ENCODE data around the gene TSPAN14. TPM values are rescaled to one million over a fixed set of nuclear protein-coding genes. Genes with fewer than 3 reads are reported as not detected.

The TSPAN14 gene
- total and polyA plus RNA-seq, 2 donors (not counting 1 experiment from before 2014, with no cell fraction given) = 12.1 to 50.0 TPM

- Histone ChIP-seq H3K79me2 (ENCODE audit: control insufficient read depth, insufficient read depth, low read length) (peaks cover 23% of the 10 kb centered on the region), H3K4me3 (replicated peaks in 1 of 4; ENCODE audit: control extremely low read depth in 1 of 4, insufficient read depth in 1 of 4, low read depth in 3 of 4, low read length in 4 of 4) (no peak overlapping the region), H3K36me3 (ENCODE audit: control insufficient read depth, insufficient read depth, low read length) (no peaks in the 10 kb centered on the region), H4K20me1 (ENCODE audit: control insufficient read depth, extremely low read depth, insufficient read depth, low read length) (no peaks in the 10 kb centered on the region), H3K9me3 (ENCODE audit: control insufficient read depth, insufficient read depth, low read depth, low read length) (no peaks in the 10 kb centered on the region), H3K4me1 (ENCODE audit: control insufficient read depth, extremely low read depth, insufficient read depth, low read length) (no peaks in the 10 kb centered on the region), H2AFZ (ENCODE audit: low read length) (no peak overlapping the region), H3K9ac (ENCODE audit: insufficient read depth, low read length) (no peak overlapping the region), H3K27me3 (ENCODE audit: control insufficient read depth, insufficient read depth, low read length) (no peaks in the 10 kb centered on the region), H3K4me2 (ENCODE audit: extremely low read depth, insufficient read depth, low read length) (no peak overlapping the region), H3K27ac (ENCODE audit: insufficient read depth, low read length) (no peak overlapping the region)
- DNase-seq (ENCODE audit: low read depth in 2 of 2) = no peak
- TF ChIP-seq CTCF (conservative IDR thresholded peaks at IDR 0.05 in 1 of 2, IDR thresholded peaks at IDR 0.05 in 1 of 2; ENCODE audit: low read depth in 1 of 2, low read length in 2 of 2) (no peak), EZH2 (IDR thresholded peaks at IDR 0.05; ENCODE audit: low read length, missing control alignments) (no peak)
Measured at GRCh38 chr10:80485076-80485945, 31.2 kb downstream of the TSPAN14 start.

- no peak for TF ChIP-seq EZH2 (IDR thresholded peaks at IDR 0.05; ENCODE audit: low read length, missing control alignments)
- no peak for TF ChIP-seq CTCF (conservative IDR thresholded peaks at IDR 0.05 in 1 of 2, IDR thresholded peaks at IDR 0.05 in 1 of 2; ENCODE audit: low read depth in 1 of 2, low read length in 2 of 2)
- Histone ChIP-seq H3K4me2 (ENCODE audit: extremely low read depth, insufficient read depth, low read length) (no peak overlapping the region), H3K79me2 (ENCODE audit: control insufficient read depth, insufficient read depth, low read length) (peaks cover 21% of the 10 kb centered on the region), H3K4me3 (replicated peaks in 1 of 4; ENCODE audit: control extremely low read depth in 1 of 4, insufficient read depth in 1 of 4, low read depth in 3 of 4, low read length in 4 of 4) (no peak overlapping the region), H3K4me1 (ENCODE audit: control insufficient read depth, extremely low read depth, insufficient read depth, low read length) (no peaks in the 10 kb centered on the region), H3K9ac (ENCODE audit: insufficient read depth, low read length) (no peak overlapping the region), H3K9me3 (ENCODE audit: control insufficient read depth, insufficient read depth, low read depth, low read length) (no peaks in the 10 kb centered on the region), H4K20me1 (ENCODE audit: control insufficient read depth, extremely low read depth, insufficient read depth, low read length) (no peaks in the 10 kb centered on the region), H3K27me3 (ENCODE audit: control insufficient read depth, insufficient read depth, low read length) (no peaks in the 10 kb centered on the region), H2AFZ (ENCODE audit: low read length) (no peak overlapping the region), H3K36me3 (ENCODE audit: control insufficient read depth, insufficient read depth, low read length) (peaks cover 1% of the 10 kb centered on the region), H3K27ac (ENCODE audit: insufficient read depth, low read length) (no peak overlapping the region)
- no peak for DNase-seq (ENCODE audit: low read depth in 2 of 2)
Measured at GRCh38 chr10:80485946-80486764, 32.0 kb downstream of the TSPAN14 start.

DNA sequence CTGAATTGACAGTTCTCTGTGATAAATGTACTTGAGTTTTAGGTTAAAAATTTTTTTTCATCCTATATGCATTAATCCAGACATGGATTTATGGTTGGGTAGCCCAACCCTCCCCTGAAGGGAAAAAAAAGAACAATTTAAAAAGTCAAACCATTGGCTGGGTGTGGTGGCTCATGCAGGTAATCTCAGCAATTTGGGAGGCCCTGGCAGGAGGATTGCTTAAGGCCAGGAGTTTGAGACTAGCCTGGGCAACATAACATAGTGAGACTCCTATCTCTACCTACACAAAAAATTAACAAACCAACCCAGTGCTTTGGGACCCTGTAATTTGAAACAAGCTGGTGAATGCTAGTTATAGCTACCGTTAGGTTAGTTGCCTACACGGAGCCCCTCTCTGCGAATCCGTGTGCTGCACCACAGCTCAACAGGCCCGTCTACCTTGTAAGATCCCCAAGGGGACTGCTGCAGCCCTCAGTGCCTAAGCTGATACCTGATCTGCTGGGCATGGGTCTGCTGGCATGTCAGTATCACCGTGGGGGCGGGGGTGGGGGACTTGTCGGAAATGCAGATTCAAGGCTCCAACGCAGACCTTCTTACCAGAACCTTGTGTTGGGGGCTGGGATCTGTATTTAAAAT, 32.8 kb downstream of the TSPAN14 start:
- Histone ChIP-seq H3K27me3 (ENCODE audit: control insufficient read depth, insufficient read depth, low read length) (no peaks in the 10 kb centered on the region), H3K9me3 (ENCODE audit: control insufficient read depth, insufficient read depth, low read depth, low read length) (no peaks in the 10 kb centered on the region), H3K36me3 (ENCODE audit: control insufficient read depth, insufficient read depth, low read length) (peaks cover 3% of the 10 kb centered on the region), H3K4me1 (ENCODE audit: control insufficient read depth, extremely low read depth, insufficient read depth, low read length) (no peaks in the 10 kb centered on the region), H4K20me1 (ENCODE audit: control insufficient read depth, extremely low read depth, insufficient read depth, low read length) (no peaks in the 10 kb centered on the region), H3K9ac (ENCODE audit: insufficient read depth, low read length) (no peak overlapping the region), H3K79me2 (ENCODE audit: control insufficient read depth, insufficient read depth, low read length) (peaks cover 22% of the 10 kb centered on the region), H3K4me3 (replicated peaks in 1 of 4; ENCODE audit: control extremely low read depth in 1 of 4, insufficient read depth in 1 of 4, low read depth in 3 of 4, low read length in 4 of 4) (no peak overlapping the region), H2AFZ (ENCODE audit: low read length) (no peak overlapping the region), H3K27ac (ENCODE audit: insufficient read depth, low read length) (no peak overlapping the region), H3K4me2 (ENCODE audit: extremely low read depth, insufficient read depth, low read length) (no peak overlapping the region)
- no peak for TF ChIP-seq CTCF (conservative IDR thresholded peaks at IDR 0.05 in 1 of 2, IDR thresholded peaks at IDR 0.05 in 1 of 2; ENCODE audit: low read depth in 1 of 2, low read length in 2 of 2)
- no peak for TF ChIP-seq EZH2 (IDR thresholded peaks at IDR 0.05; ENCODE audit: low read length, missing control alignments)
- no peak for DNase-seq (ENCODE audit: low read depth in 2 of 2)
